ENCODE measurements around the gene SAMD10.
"Not testable (repeated sequence)": the region's sequence is repeated elsewhere in the genome, so short reads cannot be mapped to it uniquely, and the experiment has no call there.

The SAMD10 gene

GRCh38 chr20:63942969-63943807 is 36.3 kb downstream of the SAMD10 start:
- in situ Hi-C loops (cut with MboI; ENCODE audit: low sequenced_read_pairs), result no loop called here

DNA sequence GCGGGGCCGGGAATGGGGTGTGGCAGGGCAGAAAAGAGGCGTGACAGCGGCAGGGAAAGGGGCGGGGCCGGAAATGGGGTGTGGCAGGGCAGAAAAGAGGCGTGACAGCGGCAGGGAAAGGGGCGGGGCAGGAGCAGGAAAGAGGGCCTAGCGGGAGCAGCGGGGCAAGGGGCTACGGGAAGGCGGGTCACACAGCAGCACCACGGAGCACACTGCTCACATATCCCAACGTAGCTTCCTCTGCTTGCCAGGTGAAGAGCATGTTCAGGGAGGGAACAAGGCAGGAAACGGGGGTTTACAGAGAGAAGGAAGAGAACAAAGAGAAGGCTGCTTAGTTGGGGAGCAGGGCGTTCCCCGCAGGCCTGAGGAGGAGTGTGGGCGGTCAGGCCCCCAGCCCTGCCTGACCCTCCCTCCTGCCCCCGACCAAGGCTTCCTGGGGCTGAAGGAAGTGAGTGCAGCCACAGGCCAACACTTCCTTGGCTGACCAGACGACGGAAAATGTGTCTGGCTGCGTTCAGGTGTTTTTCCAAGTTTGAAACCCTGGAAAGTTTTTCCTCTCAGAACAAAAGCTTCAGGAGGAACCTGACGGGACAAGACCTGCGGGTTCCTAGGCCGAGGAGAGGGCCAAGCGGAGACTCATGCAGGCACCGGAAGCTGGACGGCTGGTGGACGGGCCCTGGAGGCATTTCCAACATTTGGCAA is 37.0 kb downstream of the SAMD10 start:
- in situ Hi-C loops (cut with MboI; ENCODE audit: low sequenced_read_pairs), result no loop called here

- in situ Hi-C loops (cut with MboI; ENCODE audit: low sequenced_read_pairs), result no loop called here
Measured at GRCh38 chr20:63941282-63942081, 38.0 kb downstream of the SAMD10 start.

- in situ Hi-C loops (cut with MboI; ENCODE audit: low sequenced_read_pairs), result no loop called here
Measured at GRCh38 chr20:63940472-63941266, 38.8 kb downstream of the SAMD10 start.

DNA sequence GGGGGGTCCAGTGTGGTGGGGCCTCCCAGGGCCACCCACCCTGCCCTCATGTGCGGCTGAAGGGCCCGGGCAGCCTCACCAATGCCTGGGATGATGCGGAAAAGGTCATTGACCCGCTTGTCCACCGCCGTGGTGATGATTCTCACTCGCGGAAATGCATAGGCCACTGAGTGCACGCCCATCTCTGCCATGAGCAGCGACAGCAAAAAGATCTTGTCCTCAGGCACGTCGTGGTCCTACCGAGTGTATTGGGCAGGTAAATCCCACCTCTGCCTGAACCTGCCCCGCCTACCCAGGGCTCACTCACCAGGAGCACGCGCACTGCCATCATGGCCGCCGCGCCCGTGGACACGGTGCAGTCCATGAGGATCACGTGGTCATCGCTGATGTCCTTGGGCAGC is 39.4 kb downstream of the SAMD10 start:
- in situ Hi-C loops (cut with MboI; ENCODE audit: low sequenced_read_pairs), result no loop called here

DNA sequence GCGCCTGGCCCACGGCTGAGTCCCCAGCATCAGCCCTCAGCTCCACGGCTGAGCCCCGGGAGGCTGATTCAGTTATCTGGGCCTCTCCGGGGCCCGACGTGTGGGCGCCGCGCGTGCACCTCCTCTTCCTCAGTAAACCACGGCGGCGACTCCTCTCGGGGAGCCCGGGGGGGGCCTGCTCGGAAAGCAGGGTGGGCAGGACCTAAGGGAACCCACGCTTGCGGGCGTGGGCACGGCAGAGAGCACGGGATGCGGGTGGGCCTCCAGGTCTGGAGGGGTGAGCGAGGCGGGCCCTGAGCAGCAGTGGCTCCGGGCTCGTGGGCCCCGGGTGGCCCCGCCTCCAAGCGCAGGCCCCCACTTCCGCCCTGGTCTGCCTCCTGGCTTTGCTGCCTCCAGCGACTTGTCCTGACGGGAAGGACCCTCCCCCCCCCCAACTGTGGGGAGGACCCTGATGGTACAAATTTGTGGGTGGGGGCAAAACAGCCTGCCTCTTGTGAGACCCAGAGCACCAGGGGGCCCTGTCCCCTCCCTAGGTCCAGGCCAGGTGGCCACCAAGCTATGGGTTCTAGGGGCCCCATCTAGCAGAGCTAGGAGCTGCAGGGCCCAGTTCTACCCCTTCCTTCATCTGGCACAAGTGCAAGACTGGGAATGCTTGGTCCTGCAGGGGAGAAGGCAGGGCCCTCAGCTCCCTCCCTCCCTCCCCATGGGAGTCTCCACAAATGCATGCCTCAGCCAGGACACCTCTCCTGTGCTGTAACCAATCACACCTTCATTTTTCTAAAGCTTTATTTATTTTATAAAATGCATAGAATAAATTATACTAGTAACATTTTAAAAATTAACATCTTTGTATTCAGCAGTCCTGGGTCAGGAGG is 40.1 kb downstream of the SAMD10 start:
- in situ Hi-C loops (cut with MboI; ENCODE audit: low sequenced_read_pairs), result no loop called here

DNA sequence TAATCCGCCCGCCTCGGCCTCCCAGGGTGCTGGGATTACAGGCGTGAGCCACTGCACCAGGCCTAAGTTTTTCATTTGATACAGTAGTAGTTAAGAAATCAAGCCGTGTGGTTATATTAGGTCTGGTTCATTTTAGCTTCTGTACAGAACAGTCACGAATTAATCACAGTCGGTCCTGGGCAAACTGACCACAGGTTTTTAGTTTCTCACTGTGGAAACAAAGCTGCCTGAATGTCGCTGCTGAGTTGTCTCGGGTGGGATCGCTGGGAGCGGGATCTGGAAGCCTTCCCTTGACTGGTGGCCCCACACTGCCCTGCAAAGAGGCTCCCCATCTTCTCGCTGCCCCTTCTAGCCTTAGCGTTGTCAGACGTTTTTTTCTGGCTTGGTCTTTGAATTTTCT is 41.8 kb downstream of the SAMD10 start:
- in situ Hi-C loops (cut with MboI; ENCODE audit: low sequenced_read_pairs), result no loop called here

DNA sequence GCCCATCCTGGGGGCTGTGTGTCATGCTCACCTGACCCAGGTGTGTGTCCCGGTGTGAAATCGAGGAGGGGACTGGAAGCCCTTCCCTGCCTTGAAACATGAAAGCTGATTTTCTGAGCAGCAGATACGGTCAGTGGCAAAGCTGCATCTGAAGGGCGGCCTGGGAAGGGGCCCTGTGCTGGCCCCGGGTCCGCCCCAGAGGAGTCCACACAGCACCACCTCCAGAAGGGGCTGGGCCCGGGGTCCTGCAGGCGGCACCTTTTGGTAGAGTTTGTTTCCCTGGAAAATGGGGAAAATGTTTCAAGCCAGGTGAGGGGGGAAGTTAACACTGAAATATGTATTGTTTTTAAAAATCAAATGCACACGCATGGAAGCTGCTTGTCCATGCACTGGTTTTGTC is 44.0 kb downstream of the SAMD10 start:
- in situ Hi-C loops (cut with MboI; ENCODE audit: low sequenced_read_pairs), result no loop called here

DNA sequence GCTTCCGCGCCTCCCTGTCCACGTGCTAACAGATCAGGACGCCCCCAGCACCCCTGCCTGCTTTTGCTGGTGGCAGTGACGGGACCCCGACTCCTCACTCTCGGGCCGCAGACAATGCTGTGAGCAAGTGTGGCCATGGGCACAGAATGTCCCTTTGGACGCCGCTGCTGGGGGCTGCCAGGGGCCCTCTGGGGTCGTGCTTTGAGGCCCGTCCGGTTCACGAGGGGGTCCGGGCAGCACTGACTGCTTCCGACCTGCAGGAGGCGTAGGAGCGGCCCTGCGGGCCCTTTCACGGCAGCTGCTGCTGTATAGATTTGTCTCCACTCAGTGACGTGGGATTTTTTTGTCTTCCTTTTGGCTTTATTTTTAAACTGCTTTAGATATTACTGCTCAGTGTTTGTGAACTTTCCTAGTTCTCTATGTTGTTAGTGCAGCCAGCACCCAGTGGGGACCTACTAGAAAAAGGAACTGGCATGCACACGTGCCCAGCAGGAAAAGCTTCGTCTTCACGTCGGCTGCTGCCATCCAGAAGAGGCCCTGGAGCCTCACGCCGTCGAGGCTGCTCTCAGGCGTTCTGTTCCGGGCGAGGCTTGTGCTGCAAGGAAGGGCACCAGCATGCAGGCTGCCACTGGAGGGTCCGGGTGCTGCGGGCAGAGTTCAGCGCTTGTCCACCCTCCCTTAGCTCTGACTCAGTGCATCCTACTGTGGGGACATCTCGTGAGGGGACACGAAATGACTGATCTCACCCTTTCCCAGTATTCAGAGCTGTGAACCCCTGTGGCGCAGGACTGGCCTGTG is 45.0 kb downstream of the SAMD10 start:
- in situ Hi-C loops (cut with MboI; ENCODE audit: low sequenced_read_pairs), result no loop called here

- in situ Hi-C loops (cut with MboI; ENCODE audit: low sequenced_read_pairs), result no loop called here
Measured at GRCh38 chr20:63933646-63934045, 45.8 kb downstream of the SAMD10 start.

DNA sequence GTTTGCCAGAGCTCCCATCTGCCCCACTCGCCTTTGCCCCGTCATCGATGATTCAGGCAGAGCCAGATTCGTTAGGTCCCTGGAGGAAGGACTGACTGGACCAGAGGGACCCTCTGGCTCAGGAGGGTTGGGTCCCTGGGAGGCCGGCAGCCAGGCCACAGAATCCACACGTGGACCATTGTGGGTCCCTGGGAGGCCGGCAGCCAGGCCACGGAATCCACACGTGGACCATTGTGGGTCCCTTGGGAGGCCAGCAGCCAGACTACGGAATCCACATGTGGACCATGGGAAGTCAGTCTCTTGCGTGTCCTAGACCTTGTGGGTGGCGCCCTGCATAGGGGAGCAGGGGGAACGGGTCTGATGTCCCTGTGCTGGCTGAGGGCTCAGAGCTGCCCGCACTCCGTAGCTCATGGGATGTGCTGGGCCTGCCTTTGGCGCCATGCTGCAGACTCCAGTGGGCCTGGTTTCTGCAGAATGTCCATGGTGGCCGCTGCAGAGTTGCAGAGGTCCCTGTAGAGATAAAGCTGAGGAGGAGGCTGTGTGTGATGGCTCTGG is 46.8 kb downstream of the SAMD10 start:
- in situ Hi-C loops (cut with MboI; ENCODE audit: low sequenced_read_pairs), result no loop called here

DNA sequence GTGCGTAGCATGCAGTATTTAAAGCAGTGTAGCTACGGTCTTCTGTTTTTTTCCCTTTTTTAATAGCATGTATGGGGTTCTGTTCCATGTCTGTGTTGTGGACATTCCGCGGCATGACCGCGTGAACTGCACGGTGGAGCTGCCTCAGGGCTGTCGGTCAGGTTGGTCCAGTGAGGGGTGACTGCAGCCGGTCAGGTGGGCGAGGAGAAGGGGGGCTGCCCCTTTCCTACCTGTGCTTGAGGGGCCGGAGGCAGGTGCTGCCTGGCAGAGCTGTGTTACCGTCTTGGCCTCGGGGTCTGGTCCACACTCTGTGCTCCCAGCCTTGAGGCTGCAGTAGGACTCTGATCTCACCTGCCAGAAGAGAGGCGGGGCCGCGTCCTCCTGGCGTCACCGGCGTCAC is 47.7 kb downstream of the SAMD10 start:
- in situ Hi-C loops (cut with MboI; ENCODE audit: low sequenced_read_pairs), result no loop called here

DNA sequence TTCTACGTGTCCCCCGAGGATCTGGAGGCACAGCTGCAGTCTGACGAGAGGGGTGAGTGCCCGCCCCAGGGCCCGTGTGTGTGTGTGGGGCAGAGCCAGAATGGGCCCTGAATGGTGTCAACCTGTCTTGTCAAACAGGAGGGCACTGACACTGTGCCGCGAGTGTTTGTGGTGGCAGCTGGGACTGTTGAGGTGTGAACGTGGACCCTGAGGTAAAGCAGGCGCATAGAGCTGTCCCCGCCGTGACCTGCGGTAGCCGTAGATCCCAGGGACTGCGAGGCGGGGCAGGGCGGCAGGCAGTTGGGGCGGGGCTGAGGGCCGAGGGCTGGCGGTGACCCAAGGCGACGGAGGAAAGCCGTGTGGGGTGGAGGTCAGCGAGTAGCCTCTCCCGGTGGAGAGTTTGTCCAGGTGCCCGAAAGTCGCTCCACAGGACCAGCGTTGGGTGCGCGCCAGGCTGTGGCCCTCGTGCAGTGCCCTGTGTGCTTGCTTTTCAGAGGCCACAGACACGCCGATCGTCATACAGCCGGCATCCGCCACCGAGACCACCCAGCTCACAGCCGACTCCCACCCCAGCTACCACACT is 48.4 kb downstream of the SAMD10 start:
- in situ Hi-C loops (cut with MboI; ENCODE audit: low sequenced_read_pairs), result no loop called here

DNA sequence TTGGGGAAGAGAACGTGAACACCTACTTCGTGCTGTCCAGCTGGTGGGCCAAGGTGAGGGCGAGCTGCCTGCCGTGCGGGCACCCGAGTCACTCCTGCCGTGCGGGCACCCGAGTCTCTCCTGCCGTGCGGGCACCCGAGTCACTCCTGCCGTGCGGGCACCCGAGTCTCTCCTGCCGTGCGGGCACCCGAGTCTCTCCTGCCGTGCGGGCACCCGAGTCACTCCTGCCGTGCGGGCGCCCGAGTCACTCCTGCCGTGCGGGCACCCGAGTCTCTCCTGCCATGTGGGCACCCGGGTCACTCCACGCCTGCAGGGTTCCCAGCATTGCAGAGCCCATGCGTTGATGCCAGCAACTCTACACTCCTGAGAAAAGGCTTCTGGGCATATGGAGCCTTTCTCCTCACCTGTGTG is 50.0 kb downstream of the SAMD10 start:
- in situ Hi-C loops (cut with MboI; ENCODE audit: low sequenced_read_pairs), result not testable (repeated sequence)

GRCh38 chr20:63929071-63929470 is 50.4 kb downstream of the SAMD10 start:
- in situ Hi-C loops (cut with MboI; ENCODE audit: low sequenced_read_pairs), result no loop called here

DNA sequence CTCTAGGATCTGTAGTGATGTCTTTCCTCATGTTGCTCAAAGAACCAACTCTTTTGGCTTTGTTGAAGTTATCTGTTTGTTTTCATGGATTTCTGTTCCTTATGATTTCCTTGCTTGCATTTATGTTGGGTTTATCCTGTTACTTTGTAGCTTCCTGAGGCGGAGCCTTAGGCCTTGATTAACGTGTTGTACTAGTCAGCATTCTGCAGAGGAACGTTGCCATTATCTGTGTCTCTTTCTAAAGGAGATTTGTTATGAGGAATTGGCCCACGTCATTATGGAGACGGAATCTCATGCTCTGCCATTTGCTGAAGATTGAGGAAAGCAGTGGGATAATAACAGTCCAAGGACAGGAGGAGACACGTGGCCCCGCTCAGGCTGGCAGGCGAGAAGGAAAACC is 53.1 kb downstream of the SAMD10 start:
- in situ Hi-C loops (cut with MboI; ENCODE audit: low sequenced_read_pairs), result no loop called here

- in situ Hi-C loops (cut with MboI; ENCODE audit: low sequenced_read_pairs), result no loop called here
Measured at GRCh38 chr20:63924241-63924640, 55.2 kb downstream of the SAMD10 start.
